ENCODE measurements around the gene LCN12. TPM values are rescaled to one million over a fixed set of nuclear protein-coding genes. Genes with fewer than 3 reads are reported as not detected.

The LCN12 gene
- polyA plus RNA-seq, 1 of the 3 experiments (the other 2 are of a cell fraction) = 0.87 TPM

GRCh38 chr9:136930014-136930413, 22.1 kb upstream of the LCN12 start:
- ChIA-PET POLR2A (no interaction called here), CTCF (interaction anchor here (0.8 to 4.2 kb wide), 2 partner anchors 15 to 137 kb away, joined by 3 to 19 read pairs; partner anchors contain the start of genes C8G and FBXW5)
- Histone ChIP-seq H2AFZ (ENCODE audit: low read depth) (no peak overlapping the region), H4K20me1 (ENCODE audit: insufficient read depth) (no peaks in the 10 kb centered on the region), H3K9ac (no peak overlapping the region), H3K27ac (ENCODE audit: low read depth in 2 of 2, low read length in 1 of 2) (no peak overlapping the region), H3K36me3 (replicated peaks in 1 of 2; ENCODE audit: control insufficient read depth in 1 of 2, insufficient read depth in 2 of 2, low read length in 1 of 2) (peaks cover 5 to 23% of the 10 kb centered on the region in 2 experiments), H3K27me3 (ENCODE audit: insufficient read depth) (no peaks in the 10 kb centered on the region), H3K4me2 (no peak overlapping the region), H3K4me3 (ENCODE audit: low read depth in 2 of 2, low read length in 1 of 2) (no peak overlapping the region), H3F3A (replicated peaks; ENCODE audit: insufficient read depth) (no peaks in the 10 kb centered on the region), H3K9me3 (no peaks in the 10 kb centered on the region), H3K9me2 (no peaks in the 10 kb centered on the region), H3K4me1 (ENCODE audit: control insufficient read depth in 1 of 2, insufficient read depth in 2 of 2, low read depth in 1 of 2, low read length in 1 of 2) (no peaks in the 10 kb centered on the region; a peak in 1 of 4 replicates), H3K79me2 (ENCODE audit: insufficient read depth) (no peaks in the 10 kb centered on the region)
- 93% methylated on average over 4 of the region's 4 CpGs for WGBS (ENCODE audit: low lambda C conversion rate)
- no peak for DNase-seq
- TF ChIP-seq FOXJ3 (CRISPR knock-in tag; IDR thresholded peaks at IDR 0.05) (no peak), ZBTB33 (IDR thresholded peaks at IDR 0.05; ENCODE audit: borderline replicate concordance, low read depth) (no peak), PBX3 (IDR thresholded peaks at IDR 0.05) (no peak), TAF1 (IDR thresholded peaks at IDR 0.05; ENCODE audit: borderline replicate concordance, low read depth, low read length) (no peak), USF1 (IDR thresholded peaks at IDR 0.05; ENCODE audit: borderline replicate concordance, low read depth) (no peak), YY1 (IDR thresholded peaks at IDR 0.05; ENCODE audit: low read depth) (no peak), EZH2phosphoT487 (IDR thresholded peaks at IDR 0.05; ENCODE audit: borderline replicate concordance, low read depth) (no peak), IRF3 (IDR thresholded peaks at IDR 0.05; ENCODE audit: low read depth, low read length) (no peak), SMC3 (IDR thresholded peaks at IDR 0.05; ENCODE audit: low read depth, low read length) (no peak), GABPA (IDR thresholded peaks at IDR 0.05; ENCODE audit: low read depth) (no peak), MAX (IDR thresholded peaks at IDR 0.05; ENCODE audit: low read depth) (no peak), MEF2A (IDR thresholded peaks at IDR 0.05; ENCODE audit: borderline replicate concordance, low read depth) (no peak), ELF1 (IDR thresholded peaks at IDR 0.05) (no peak), TCF12 (IDR thresholded peaks at IDR 0.05) (no peak), JUND (IDR thresholded peaks at IDR 0.05) (no peak), RXRA (IDR thresholded peaks at IDR 0.05; ENCODE audit: borderline replicate concordance, low read depth) (no peak)

Data from SK-N-SH (cell line).